GM12878 (cell line): ENCODE measurements around the gene PLXNA4. TPM values are rescaled to one million over a fixed set of nuclear protein-coding genes. Genes with fewer than 3 reads are reported as not detected.

Experiments used
- ATAC-seq: fragments of 200-7000 bp; cut with Tn5 transposase; 3 replicates; pipeline ENCODE4 v1.9.1; 2020; ENCODE audit warnings: mild to moderate bottlenecking, moderate library complexity
- BruUV-seq: library from RNA; stranded (reverse); fragments of 400-500 nt; replicated peaks from 2 replicates; lab custom pipeline; 2021; lab: Mats Ljungman, UMichigan
- CTCF ChIA-PET: fragments of 300-600 bp; sonication (Branson Sonifier 250); formaldehyde crosslinking; extraction: SDS; loops from one replicate; lab custom pipeline; 2021; ENCODE audit warnings: inconsistent platforms; lab: Yijun Ruan, JAX
- POLR2A ChIA-PET: fragments of 350-600 bp; formaldehyde crosslinking; extraction: SDS; loops from one replicate; lab custom pipeline; 2021; ENCODE audit warnings: inconsistent platforms; lab: Charles Lee
- RAD21 ChIA-PET: fragments of 300-600 bp; sonication (Branson Sonifier 250); formaldehyde crosslinking; loops from one replicate; lab custom pipeline; 2023; ENCODE audit warnings: antibody characterized with exemption; ENCODE audit not compliant: unreplicated experiment; lab: Charles Lee
- SMC1A ChIA-PET: fragments of 300-600 bp; sonication (Branson Sonifier 250); formaldehyde crosslinking; loops from one replicate; lab custom pipeline; 2023; ENCODE audit not compliant: unreplicated experiment, uncharacterized antibody; lab: Charles Lee
- DNase-seq: peaks from one replicate; pipeline ENCODE4 v3.0.0-alpha.2; 2011; ENCODE audit warnings: low read depth, low spot score
- FAIRE-seq: peaks from 3 replicates; lab custom pipeline; 2011; peaks lifted over from hg19 to GRCh38; lab: Jason Lieb, UNC
- H2AFZ ChIP-seq: 2 replicates; pipeline ENCODE4 v1.6.0; 2011; ENCODE audit warnings: low read depth, low read length, control low read depth; ENCODE audit not compliant: control insufficient read depth
- H3K27ac ChIP-seq: 2 replicates; pipeline ENCODE4 v1.5.1; 2011; ENCODE audit warnings: control low read depth; ENCODE audit not compliant: control insufficient read depth, insufficient read depth
- H3K27me3 ChIP-seq, 2 experiments: replicated peaks in 1 of 2; 2 replicates each; pipeline versions ENCODE4 v1.6.0 to v1.6.1; 2011; ENCODE audit warnings: low read length in 1 of 2; ENCODE audit not compliant: control insufficient read depth in 2 of 2, insufficient read depth in 2 of 2
- H3K36me3 ChIP-seq, 2 experiments: 2 replicates each; pipeline ENCODE4 v1.5.1; 2011; ENCODE audit warnings: low read length in 1 of 2; ENCODE audit not compliant: control insufficient read depth in 2 of 2, insufficient read depth in 2 of 2
- H3K4me1 ChIP-seq: 2 replicates; pipeline ENCODE4 v1.6.1; 2011; ENCODE audit warnings: mild to moderate bottlenecking, low read length, moderate library complexity, mixed read lengths; ENCODE audit not compliant: control insufficient read depth, insufficient read depth
- H3K4me2 ChIP-seq: 2 replicates; pipeline ENCODE4 v1.6.0; 2011; ENCODE audit warnings: control low read depth; ENCODE audit not compliant: control insufficient read depth, insufficient read depth
- H3K4me3 ChIP-seq: fragments of 200-600 bp; sonication (generic); 2 replicates; pipeline ENCODE4 v1.5.1; 2016
- H3K79me2 ChIP-seq: 2 replicates; pipeline ENCODE4 v1.6.0; 2011; ENCODE audit warnings: low read length; ENCODE audit not compliant: control insufficient read depth, insufficient read depth
- H3K9ac ChIP-seq: 2 replicates; pipeline ENCODE4 v1.8.0; 2011; ENCODE audit warnings: low read length, control low read depth, mixed read lengths; ENCODE audit not compliant: control insufficient read depth, insufficient read depth
- H3K9me3 ChIP-seq: replicated peaks from 3 replicates; pipeline ENCODE4 v1.5.1; 2011; ENCODE audit warnings: mild to moderate bottlenecking, low read length; ENCODE audit not compliant: control insufficient read depth, insufficient read depth
- H4K20me1 ChIP-seq: 2 replicates; pipeline ENCODE4 v1.6.0; 2011; ENCODE audit not compliant: control insufficient read depth, insufficient read depth
- CREB1 ChIP-seq: IDR thresholded peaks from 2 replicates; pipeline ENCODE4 v1.6.1; 2012; ENCODE audit warnings: low read depth, mild to moderate bottlenecking, inconsistent platforms
- FOS ChIP-seq: IDR thresholded peaks from 3 replicates; pipeline ENCODE4 v1.6.1; 2011; ENCODE audit warnings: borderline replicate concordance; ENCODE audit not compliant: insufficient read length; ENCODE audit errors: extremely low read depth
- HDGF ChIP-seq: fragments of 450-650 bp; IDR thresholded peaks from 2 replicates; pipeline ENCODE4 v1.6.1; 2016; ENCODE audit warnings: antibody characterized with exemption
- MLLT1 ChIP-seq: fragments of 450-650 bp; IDR thresholded peaks from 2 replicates; pipeline ENCODE4 v1.6.1; 2016; ENCODE audit warnings: mild to moderate bottlenecking
- MTA2 ChIP-seq: fragments of 450-650 bp; IDR thresholded peaks from 2 replicates; pipeline ENCODE4 v1.6.1; 2016; ENCODE audit warnings: low read depth, mild to moderate bottlenecking, moderate library complexity
- NBN ChIP-seq: fragments of 450-650 bp; IDR thresholded peaks from 2 replicates; pipeline ENCODE4 v1.6.1; 2016
- POLR2A ChIP-seq: IDR thresholded peaks from 2 replicates; pipeline ENCODE4 v1.6.1; 2011; ENCODE audit warnings: low read depth, mild to moderate bottlenecking, low read length
- RB1 ChIP-seq: fragments of 450-650 bp; formaldehyde crosslinking; IDR thresholded peaks from 2 replicates; pipeline ENCODE4 v1.6.1; 2017; ENCODE audit warnings: mild to moderate bottlenecking, borderline replicate concordance
- WGBS: methylation state at CpG from one replicate; pipeline ENCODE4 v1.1.6; 2016; ENCODE audit warnings: low lambda C conversion rate; ENCODE audit not compliant: insufficient replicate concordance, insufficient coverage; ENCODE audit errors: missing lambda C conversion rate; 5-methylcytosine and 5-hydroxymethylcytosine counted together
- in situ Hi-C: fragments of 300-500 bp; cut with MboI; formaldehyde crosslinking; loops from 9 replicates; pipeline ENCODE4 v1.14.3; 2018; ENCODE audit warnings: mixed read lengths
- intact Hi-C: fragments of 100-400 bp; cut with micrococcal nuclease; formaldehyde crosslinking; loops from one replicate; pipeline ENCODE4 v1.14.2; 2022; ENCODE audit not compliant: unreplicated experiment
- polyA plus RNA-seq, 11 experiments: library from polyadenylated mRNA; depleted of rRNA in 4 of 11; unstranded in 6 of 11; stranded (reverse) in 5 of 11; fragments of >200 nt; fragmentation: Nextera tagmentation in 4 of 11; fragmentation: Illumina TruSeq in 1 of 11; extraction: Ambion mirVana in 4 of 11; extraction: Trizol in 1 of 11; gene quantifications; 1 replicate in 1 of 11; 2 replicates in 10 of 11; pipeline versions ENCODE4 v1.2.1 to v1.2.3, GENCODE V29; 2011 to 2016; ENCODE audit warnings: inconsistent platforms in 2 of 11, missing spikeins in 2 of 11, low read depth in 1 of 11
- total RNA-seq, 4 experiments: library from RNA; depleted of rRNA in 3 of 4; stranded (reverse); fragments of >200 nt in 3 of 4; fragmentation: Illumina TruSeq in 1 of 4; extraction: Trizol in 1 of 4; gene quantifications; 2 replicates each; pipeline versions ENCODE4 v1.2.1 to v1.2.3, GENCODE V29; 2013 to 2021

PLXNA4 gene
- total and polyA plus RNA-seq, 10 of the 15 experiments (the other 5 are each of a cell fraction or from before 2014, with no cell fraction given) = 0.03 TPM; not detected in 9

DNA sequence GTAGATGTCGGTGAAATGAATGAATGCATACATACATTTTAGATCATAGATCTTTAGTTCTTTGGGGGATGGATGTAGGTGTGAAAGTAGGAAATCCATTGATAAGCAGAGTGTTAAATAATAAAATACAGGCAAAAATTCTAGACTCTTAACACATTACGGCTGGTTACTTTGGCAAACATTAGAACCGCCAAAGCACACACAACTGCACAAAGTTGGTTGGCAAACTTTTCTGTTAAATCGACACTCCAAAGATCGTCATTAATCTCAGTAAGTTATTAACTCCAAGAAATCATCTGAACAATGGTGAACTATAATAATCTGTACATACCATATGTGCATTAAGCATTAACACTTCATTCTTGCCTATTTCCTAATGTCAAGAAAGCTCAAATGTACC, 231.2 kb downstream of the PLXNA4 start:
- intact Hi-C loops (no loop called here), in situ Hi-C loops (no loop called here)
- H3K4me2 ChIP-seq = no peak overlapping the region
- peaks cover 0 to 6% of the 10 kb centered on the region in 2 experiments; a peak in 2 of 4 replicates for H3K27me3 ChIP-seq
- WGBS = 62% methylated on average over 5 of the region's 5 CpGs
- H3K9me3 ChIP-seq = no peaks in the 10 kb centered on the region
- ChIA-PET POLR2A (no interaction called here), SMC1A (no interaction called here), CTCF (no interaction called here), RAD21 (no interaction called here)
- TF ChIP-seq MLLT1 = no peak
- TF ChIP-seq MTA2 = no peak
- no peak for TF ChIP-seq CREB1
- TF ChIP-seq RB1 = no peak
- TF ChIP-seq POLR2A = no peak
- BruUV-seq = no TSS peak
- H2AFZ ChIP-seq = no peak overlapping the region
- no peak overlapping the region for H3K4me3 ChIP-seq
- no peak overlapping the region for H3K9ac ChIP-seq
- no peaks in the 10 kb centered on the region for H3K4me1 ChIP-seq
- no peaks in the 10 kb centered on the region for H3K36me3 ChIP-seq
- FAIRE-seq = no peak
- no peak for DNase-seq
- H3K27ac ChIP-seq = no peak overlapping the region
- no peaks in the 10 kb centered on the region for H3K79me2 ChIP-seq
- no peaks in the 10 kb centered on the region for H4K20me1 ChIP-seq
- no peak for ATAC-seq

DNA sequence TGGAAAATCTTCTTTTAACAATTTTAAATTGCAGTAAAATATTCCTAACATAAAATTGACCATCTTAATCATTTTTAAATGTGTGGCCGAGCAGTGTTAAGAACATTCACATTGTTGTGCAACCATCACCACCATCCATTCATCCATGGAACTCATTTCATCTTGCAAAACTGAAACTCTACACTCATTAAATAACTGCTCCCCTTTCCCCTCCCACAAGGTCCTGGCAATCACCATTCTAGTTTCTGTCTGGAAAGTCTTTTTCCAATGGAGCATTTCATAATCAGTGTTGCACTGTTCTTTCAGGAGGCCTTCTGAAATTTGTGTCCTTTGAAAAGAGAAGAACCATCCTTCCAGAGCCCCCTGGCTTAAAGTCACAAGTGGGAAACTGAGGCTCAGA, 233.1 kb downstream of the PLXNA4 start:
- no TSS peak for BruUV-seq
- H3K4me1 ChIP-seq = no peaks in the 10 kb centered on the region
- peaks cover 0 to 4% of the 10 kb centered on the region in 2 experiments; a peak in 2 of 4 replicates for H3K27me3 ChIP-seq
- no peak overlapping the region for H2AFZ ChIP-seq
- no peaks in the 10 kb centered on the region for H3K9me3 ChIP-seq
- in situ Hi-C loops = no loop called here
- ChIA-PET SMC1A (no interaction called here), CTCF (interaction anchor here (1.0 kb wide), 1 partner anchor 237 kb away, joined by 3 read pairs; no protein-coding TSS in a partner anchor), POLR2A (no interaction called here)
- no peaks in the 10 kb centered on the region for H4K20me1 ChIP-seq
- FAIRE-seq = no peak
- H3K9ac ChIP-seq = no peak overlapping the region
- H3K79me2 ChIP-seq = no peaks in the 10 kb centered on the region
- 76% methylated on average over 1 of the region's 1 CpG for WGBS
- ATAC-seq = no peak
- TF ChIP-seq FOS (no peak), NBN (no peak), HDGF (no peak)
- TF ChIP-seq, all 136 proteins: peak for 0
- H3K27ac ChIP-seq = no peak overlapping the region
- DNase-seq = no peak
- RAD21 ChIA-PET = no interaction called here
- no peaks in the 10 kb centered on the region for H3K36me3 ChIP-seq
- no peak overlapping the region for H3K4me3 ChIP-seq
- H3K4me2 ChIP-seq = no peak overlapping the region
- intact Hi-C loops = no loop called here
